ENCODE results near the gene HDLBP. TPM values are rescaled to one million over a fixed set of nuclear protein-coding genes. Genes with fewer than 3 reads are reported as not detected.

The HDLBP gene
- total RNA-seq, 2 experiments from 2014 or later: 259 to 266 TPM

- ChIA-PET POLR2A (no interaction called here), CTCF (no interaction called here)
- Mint-ChIP-seq H3K36me3 (ENCODE audit: low read depth) (peaks cover 3% of the 10 kb centered on the region), H3K9me3 (no peaks in the 10 kb centered on the region), H3K4me1 (ENCODE audit: low read depth) (peaks cover 10% of the 10 kb centered on the region), H3K4me3 (no peak overlapping the region), H3K27ac (no peak overlapping the region), H3K27me3 (peaks cover under 1% of the 10 kb centered on the region)
- DNase-seq: no peak
- intact Hi-C loops (cut with micrococcal nuclease): no loop called here
- no peak for TF ChIP-seq CTCF (IDR thresholded peaks at IDR 0.05)
- ATAC-seq: no peak
Observed at GRCh38 chr2:241214766-241215165, 100.7 kb downstream of the HDLBP start.

GRCh38 chr2:241214209-241214608 lies 101.3 kb downstream of the HDLBP start:
- Mint-ChIP-seq H3K4me3 (no peak overlapping the region), H3K4me1 (ENCODE audit: low read depth) (peaks cover 9% of the 10 kb centered on the region), H3K27ac (no peak overlapping the region), H3K9me3 (no peaks in the 10 kb centered on the region), H3K36me3 (ENCODE audit: low read depth) (peaks cover 2% of the 10 kb centered on the region), H3K27me3 (no peaks in the 10 kb centered on the region)
- intact Hi-C loops (cut with micrococcal nuclease): no loop called here
- ChIA-PET CTCF (no interaction called here), POLR2A (no interaction called here)
- no peak for ATAC-seq
- no peak for DNase-seq
- no peak for TF ChIP-seq CTCF (IDR thresholded peaks at IDR 0.05)

GRCh38 chr2:241213567-241213966 lies 101.9 kb downstream of the HDLBP start:
- ATAC-seq (no peak), DNase-seq (no peak)
- TF ChIP-seq CTCF (IDR thresholded peaks at IDR 0.05): no peak
- Mint-ChIP-seq H3K4me1 (ENCODE audit: low read depth) (peaks cover 2% of the 10 kb centered on the region), H3K4me3 (no peak overlapping the region), H3K27ac (no peak overlapping the region), H3K9me3 (no peaks in the 10 kb centered on the region), H3K27me3 (no peaks in the 10 kb centered on the region), H3K36me3 (ENCODE audit: low read depth) (peaks cover 2% of the 10 kb centered on the region)
- ChIA-PET POLR2A (no interaction called here), CTCF (no interaction called here)
- intact Hi-C loops (cut with micrococcal nuclease): no loop called here

GRCh38 chr2:241213041-241213440 lies 102.4 kb downstream of the HDLBP start:
- Mint-ChIP-seq H3K27ac (no peak overlapping the region), H3K4me1 (ENCODE audit: low read depth) (no peaks in the 10 kb centered on the region), H3K36me3 (ENCODE audit: low read depth) (no peaks in the 10 kb centered on the region), H3K4me3 (no peak overlapping the region), H3K27me3 (no peaks in the 10 kb centered on the region), H3K9me3 (no peaks in the 10 kb centered on the region)
- ATAC-seq (no peak), DNase-seq (no peak)
- no peak for TF ChIP-seq CTCF (IDR thresholded peaks at IDR 0.05)
- ChIA-PET POLR2A (no interaction called here), CTCF (interaction anchor here (1.0 kb wide), 1 partner anchor 362 kb away, joined by 3 read pairs; no protein-coding TSS in a partner anchor)
- intact Hi-C loops (cut with micrococcal nuclease): no loop called here

GRCh38 chr2:241211276-241211675 lies 104.2 kb downstream of the HDLBP start:
- H3K9me3 Mint-ChIP-seq: no peaks in the 10 kb centered on the region

More at GRCh38 chr2:241211276-241211675, 104.2 kb downstream of the HDLBP start:
- no peak overlapping the region for H3K4me3 Mint-ChIP-seq
- no peaks in the 10 kb centered on the region for H3K27me3 Mint-ChIP-seq
- intact Hi-C loops (cut with micrococcal nuclease): no loop called here
- no peak overlapping the region for H3K27ac Mint-ChIP-seq
- ChIA-PET CTCF (no interaction called here), POLR2A (no interaction called here)
- H3K4me1 Mint-ChIP-seq (ENCODE audit: low read depth): no peaks in the 10 kb centered on the region
- no peak for TF ChIP-seq CTCF (IDR thresholded peaks at IDR 0.05)
- ATAC-seq (no peak), DNase-seq (no peak)
- H3K36me3 Mint-ChIP-seq (ENCODE audit: low read depth): no peaks in the 10 kb centered on the region

Measured in activated CD8-positive, alpha-beta T cell treated with anti-CD3 and anti-CD28 coated beads for 36 hours (primary cell).